Gastrocnemius medialis (tissue), 4 donors: Measurements from ENCODE around the gene CCDC146. TPM values are rescaled to one million over a fixed set of nuclear protein-coding genes. Genes with fewer than 3 reads are reported as not detected.

ENCODE experiments used
- ATAC-seq, 2 donors: fragments of 150-250 bp; one replicate each; pipeline ENCODE4 v1.9.1; 2016
- DNase-seq, 2 donors: peaks; one replicate each; pipeline ENCODE4 v3.0.0-alpha.2; 2019
- H3K27ac ChIP-seq, 4 donors: fragments of 200-600 bp; sonication (generic); 1 replicate in 1 of 4; 2 replicates in 3 of 4; pipeline ENCODE4 v1.5.1; 2016 to 2018; ENCODE audit warnings: mild to moderate bottlenecking in 2 of 4, moderate library complexity in 1 of 4
- H3K27me3 ChIP-seq, 3 donors: fragments of 200-600 bp; sonication (generic) in 2 of 3; 1 replicate in 1 of 3; 2 replicates in 2 of 3; pipeline versions ENCODE4 v1.5.1 to v1.6.0; 2016 to 2019; ENCODE audit warnings: mild to moderate bottlenecking in 1 of 3, moderate library complexity in 1 of 3
- H3K36me3 ChIP-seq, 2 donors: fragments of 200-600 bp; sonication (generic) in 1 of 2; one replicate each; pipeline ENCODE4 v1.5.1; 2017 to 2018
- H3K4me1 ChIP-seq, 2 donors: fragments of 200-600 bp; sonication (generic) in 1 of 2; one replicate each; pipeline ENCODE4 v1.5.1; 2016 to 2017; ENCODE audit warnings: mild to moderate bottlenecking in 2 of 2
- H3K4me3 ChIP-seq, 4 donors: fragments of 200-600 bp; sonication (generic) in 3 of 4; 1 replicate in 1 of 4; 2 replicates in 3 of 4; pipeline ENCODE4 v1.5.1; 2016 to 2019; ENCODE audit warnings: mild to moderate bottlenecking in 2 of 4
- H3K9me3 ChIP-seq, 3 donors: fragments of 200-600 bp; sonication (generic) in 2 of 3; 1 replicate in 1 of 3; 2 replicates in 2 of 3; pipeline ENCODE4 v1.5.1; 2016 to 2019
- CTCF ChIP-seq, 5 experiments: fragments of 450-650 bp in 3 of 5; fragments of 200-600 bp in 2 of 5; sonication (generic) in 2 of 5; IDR thresholded peaks in 4 of 5; conservative IDR thresholded peaks in 1 of 5; 1 replicate in 4 of 5; 2 replicates in 1 of 5; pipeline ENCODE4 v1.5.1; 2016 to 2019; ENCODE audit warnings: antibody characterized with exemption in 5 of 5, mild to moderate bottlenecking in 3 of 5, moderate library complexity in 3 of 5
- POLR2A ChIP-seq, 2 donors: fragments of 450-650 bp; IDR thresholded peaks; one replicate each; pipeline ENCODE4 v1.6.1; 2017; ENCODE audit warnings: antibody characterized with exemption in 2 of 2, mild to moderate bottlenecking in 2 of 2, moderate library complexity in 2 of 2
- in situ Hi-C, 4 donors: fragments of 200-750 bp; cut with MboI; loops; one replicate each; pipeline versions ENCODE4 v1.15.0 to v1.8.0; 2017; ENCODE audit warnings: low sequenced_read_pairs in 4 of 4
- intact Hi-C: fragments of 100-400 bp; cut with DNase I; formaldehyde crosslinking; loops from one replicate; pipeline ENCODE4 v1.15.1; 2023; ENCODE audit warnings: low total_unique reads
- total RNA-seq, 4 donors: library from RNA; depleted of rRNA; stranded (reverse); fragments of >200 nt; gene quantifications; one replicate each; pipeline versions ENCODE4 v1.1.0 to v1.2.3, GENCODE V29; 2016

Gene CCDC146
- total RNA-seq, 4 donors from 2014 or later: 1.4 to 4.3 (median 2.8) TPM

DNA sequence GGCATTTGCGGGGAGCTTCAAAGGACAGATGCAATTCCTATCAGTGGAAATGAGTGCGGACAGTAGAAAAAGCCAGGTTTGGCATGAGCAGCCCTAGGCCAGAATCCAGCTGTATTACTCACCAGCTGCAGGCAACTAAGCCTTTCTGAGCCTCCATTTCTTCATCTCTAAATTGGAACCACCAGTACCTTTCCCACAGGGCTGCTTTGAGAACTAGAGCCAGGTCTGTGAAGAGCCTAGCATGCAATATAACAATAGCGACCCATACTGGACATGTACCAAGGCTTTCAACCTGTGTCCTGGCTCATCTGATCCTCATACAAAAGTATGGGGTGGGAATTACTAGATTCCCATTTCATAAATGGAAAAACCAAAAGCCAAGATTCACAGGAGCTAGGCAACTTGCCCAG, 192.8 kb downstream of the CCDC146 start:
- peak in 1 of 2 donors; percentile 39 for DNase-seq
- Histone ChIP-seq H3K36me3 (peaks cover 0 to 10% of the 10 kb centered on the region in 2 donors), H3K4me3 (no peak overlapping the region), H3K9me3 (no peaks in the 10 kb centered on the region), H3K27ac (no peak overlapping the region), H3K27me3 (no peaks in the 10 kb centered on the region), H3K4me1 (peaks cover 0 to 14% of the 10 kb centered on the region in 2 donors)
- in situ Hi-C loops (no loop called here), intact Hi-C loops (no loop called here)
- TF ChIP-seq CTCF (IDR thresholded peaks at IDR 0.05 in 4 of 5, conservative IDR thresholded peaks at IDR 0.05 in 1 of 5): no peak
- no peak for TF ChIP-seq POLR2A (IDR thresholded peaks at IDR 0.05)
- ATAC-seq: peak; percentile 44 to 76

DNA sequence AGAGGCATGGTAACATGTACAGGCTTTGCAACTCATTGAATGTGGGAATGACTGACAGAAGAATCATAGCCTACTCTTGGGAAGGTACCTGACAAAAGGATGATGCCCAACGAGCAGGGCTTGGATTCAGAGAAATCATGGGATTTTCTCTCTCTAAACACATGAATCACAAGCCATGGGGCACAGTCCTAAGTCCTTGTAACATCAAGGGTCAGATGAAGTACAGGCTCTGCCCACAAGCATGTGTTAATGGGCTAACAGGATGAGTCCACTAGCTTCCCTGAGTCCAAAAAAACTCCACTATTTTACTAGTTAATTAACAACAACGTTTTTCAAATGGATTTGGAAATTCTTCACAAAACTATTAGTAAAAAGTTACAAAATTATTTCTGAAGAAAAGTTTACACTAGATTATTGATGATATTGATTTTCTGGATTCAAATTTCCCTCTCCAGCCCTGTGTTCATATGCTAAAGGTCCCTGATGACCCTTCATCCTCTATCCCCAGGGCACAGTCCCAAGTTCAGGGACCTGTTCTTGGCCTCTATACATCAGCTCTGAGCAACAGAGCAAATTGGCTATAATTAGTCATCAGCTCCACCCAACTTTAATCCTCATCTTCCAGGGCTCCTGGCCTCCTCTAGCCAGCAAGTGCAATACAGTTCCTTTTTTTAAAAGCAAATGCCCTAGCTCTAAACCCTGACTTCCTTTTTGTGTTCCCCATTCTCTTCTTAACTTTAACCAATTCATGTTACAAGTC, 194.0 kb downstream of the CCDC146 start:
- no peak overlapping the region for H3K27ac ChIP-seq
- in situ Hi-C loops (no loop called here), intact Hi-C loops (no loop called here)
- peaks cover 0 to 10% of the 10 kb centered on the region in 2 donors for H3K36me3 ChIP-seq
- H3K27me3 ChIP-seq: no peaks in the 10 kb centered on the region
- no peaks in the 10 kb centered on the region for H3K9me3 ChIP-seq
- no peak for TF ChIP-seq POLR2A (IDR thresholded peaks at IDR 0.05)
- no peak for TF ChIP-seq CTCF (IDR thresholded peaks at IDR 0.05 in 4 of 5, conservative IDR thresholded peaks at IDR 0.05 in 1 of 5)
- ATAC-seq (no peak), DNase-seq (no peak)
- H3K4me1 ChIP-seq: peaks cover 0 to 14% of the 10 kb centered on the region in 2 donors
- no peak overlapping the region for H3K4me3 ChIP-seq

DNA sequence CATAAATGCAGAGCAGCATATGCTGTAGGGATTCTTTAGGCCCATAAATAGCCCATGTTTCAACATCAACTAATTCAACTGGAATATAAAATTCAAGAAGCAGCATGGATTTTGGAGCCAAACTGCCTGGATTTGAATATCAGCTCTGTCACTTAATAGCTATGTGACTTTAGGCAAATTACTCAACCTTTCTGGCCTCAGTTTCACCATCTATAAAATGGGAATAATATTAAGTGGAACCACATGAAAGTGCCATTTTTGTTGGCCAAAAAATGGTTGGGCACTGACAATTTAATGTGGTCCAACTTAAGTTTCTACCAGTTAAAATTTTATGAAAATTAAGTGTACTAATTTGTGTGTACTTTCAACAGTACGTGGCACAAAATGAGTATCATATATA, 195.6 kb downstream of the CCDC146 start:
- peaks cover 0 to 10% of the 10 kb centered on the region in 2 donors for H3K36me3 ChIP-seq
- peaks cover 0 to 11% of the 10 kb centered on the region in 2 donors for H3K4me1 ChIP-seq
- TF ChIP-seq CTCF (IDR thresholded peaks at IDR 0.05 in 4 of 5, conservative IDR thresholded peaks at IDR 0.05 in 1 of 5) (no peak), POLR2A (IDR thresholded peaks at IDR 0.05) (no peak)
- in situ Hi-C loops: no loop called here
- no peak overlapping the region for H3K27ac ChIP-seq
- H3K4me3 ChIP-seq: no peak overlapping the region
- ATAC-seq (no peak), DNase-seq (no peak)
- H3K9me3 ChIP-seq: no peaks in the 10 kb centered on the region
- intact Hi-C loops: no loop called here
- no peaks in the 10 kb centered on the region for H3K27me3 ChIP-seq

GRCh38 chr7:77320137-77320536, 197.7 kb downstream of the CCDC146 start:
- Histone ChIP-seq H3K27ac (no peak overlapping the region), H3K27me3 (no peaks in the 10 kb centered on the region), H3K4me3 (no peak overlapping the region), H3K4me1 (no peaks in the 10 kb centered on the region), H3K9me3 (no peaks in the 10 kb centered on the region), H3K36me3 (peaks cover 0 to 6% of the 10 kb centered on the region in 2 donors)
- ATAC-seq (no peak), DNase-seq (no peak)
- intact Hi-C loops: no loop called here
- in situ Hi-C loops: no loop called here
- no peak for TF ChIP-seq POLR2A (IDR thresholded peaks at IDR 0.05)
- no peak for TF ChIP-seq CTCF (IDR thresholded peaks at IDR 0.05 in 4 of 5, conservative IDR thresholded peaks at IDR 0.05 in 1 of 5)
